Astrocyte (in vitro differentiated cells and primary cell): ENCODE results near the gene DDR2. TPM values are rescaled to one million over a fixed set of nuclear protein-coding genes. Genes with fewer than 3 reads are reported as not detected.

Experiments
- DNase-seq: peaks from one replicate; pipeline ENCODE4 v3.0.0-alpha.2; 2010; ENCODE audit warnings: low read depth
- FAIRE-seq: peaks from 2 replicates; lab custom pipeline; 2011; peaks lifted over from hg19 to GRCh38; lab: Jason Lieb, UNC
- H2AFZ ChIP-seq: 2 replicates; pipeline ENCODE4 v1.6.0; 2012; ENCODE audit warnings: low read depth, low read length, inconsistent platforms
- H3K27ac ChIP-seq: 2 replicates; pipeline ENCODE4 v1.5.1; 2011; ENCODE audit warnings: low read depth, low read length, inconsistent platforms
- H3K27me3 ChIP-seq: 2 replicates; pipeline ENCODE4 v1.6.0; 2011; ENCODE audit warnings: low read length, inconsistent platforms; ENCODE audit not compliant: insufficient read depth
- H3K36me3 ChIP-seq: 2 replicates; pipeline ENCODE4 v1.5.1; 2011; ENCODE audit warnings: low read length, inconsistent platforms; ENCODE audit not compliant: insufficient read depth
- H3K4me1 ChIP-seq: 2 replicates; pipeline ENCODE4 v1.5.1; 2011; ENCODE audit warnings: low read length, inconsistent platforms; ENCODE audit not compliant: insufficient read depth
- H3K4me2 ChIP-seq: 2 replicates; pipeline ENCODE4 v1.6.0; 2012; ENCODE audit warnings: low read length, inconsistent platforms
- H3K4me3 ChIP-seq: 2 replicates; pipeline ENCODE4 v1.5.1; 2011; ENCODE audit warnings: low read depth, mild to moderate bottlenecking, low read length, inconsistent platforms; ENCODE audit not compliant: insufficient read depth
- H3K79me2 ChIP-seq: 2 replicates; pipeline ENCODE4 v1.6.0; 2012; ENCODE audit warnings: mild to moderate bottlenecking, low read length, inconsistent platforms; ENCODE audit not compliant: insufficient read depth
- H3K9ac ChIP-seq: 2 replicates; pipeline ENCODE4 v1.6.0; 2012; ENCODE audit warnings: mild to moderate bottlenecking, low read length, inconsistent platforms
- H3K9me3 ChIP-seq: 2 replicates; pipeline ENCODE4 v1.5.1; 2012; ENCODE audit warnings: low read depth, mild to moderate bottlenecking, low read length, inconsistent platforms; ENCODE audit not compliant: insufficient read depth
- H4K20me1 ChIP-seq: 2 replicates; pipeline ENCODE4 v1.6.0; 2012; ENCODE audit warnings: low read length, inconsistent platforms; ENCODE audit not compliant: insufficient read depth
- H3K27ac Mint-ChIP-seq: one replicate; pipeline ENCODE4 v1.8.0; 2021; ENCODE audit warnings: mild to moderate bottlenecking, mixed read lengths; ENCODE audit not compliant: unreplicated experiment
- H3K27me3 Mint-ChIP-seq: one replicate; pipeline ENCODE4 v1.8.0; 2021; ENCODE audit warnings: low read depth, mixed read lengths; ENCODE audit not compliant: unreplicated experiment
- H3K36me3 Mint-ChIP-seq: one replicate; pipeline ENCODE4 v1.8.0; 2021; ENCODE audit warnings: low read depth, mixed read lengths; ENCODE audit not compliant: unreplicated experiment
- H3K4me1 Mint-ChIP-seq: one replicate; pipeline ENCODE4 v1.8.0; 2021; ENCODE audit warnings: low read depth, mixed read lengths; ENCODE audit not compliant: unreplicated experiment
- H3K4me3 Mint-ChIP-seq: one replicate; pipeline ENCODE4 v1.8.0; 2021; ENCODE audit warnings: mild to moderate bottlenecking, moderate library complexity, mixed read lengths; ENCODE audit not compliant: unreplicated experiment
- H3K9me3 Mint-ChIP-seq: one replicate; pipeline ENCODE4 v1.8.0; 2021; ENCODE audit warnings: mild to moderate bottlenecking, mixed read lengths; ENCODE audit not compliant: unreplicated experiment
- CTCF ChIP-seq: IDR thresholded peaks from 2 replicates; pipeline ENCODE4 v1.5.1; 2011; ENCODE audit warnings: low read depth, mild to moderate bottlenecking, inconsistent platforms, low read length, moderate library complexity; ENCODE audit not compliant: insufficient read depth
- EZH2 ChIP-seq: IDR thresholded peaks from 2 replicates; pipeline ENCODE4 v1.6.1; 2012; ENCODE audit warnings: mild to moderate bottlenecking, low read length, inconsistent platforms; ENCODE audit not compliant: insufficient read depth
- total RNA-seq: library from RNA; stranded (reverse); gene quantifications from 2 replicates; pipeline ENCODE4 v1.2.1, GENCODE V29; 2021

Gene DDR2
- total RNA-seq, 1 donor from 2014 or later, result 15.3 TPM

- H3K4me1 ChIP-seq, result peaks cover 10% of the 10 kb centered on the region
- no peaks in the 10 kb centered on the region for H3K36me3 ChIP-seq
- H2AFZ ChIP-seq, result no peak overlapping the region
- no peaks in the 10 kb centered on the region for H3K79me2 ChIP-seq
- no peak overlapping the region for H3K4me3 ChIP-seq
- no peaks in the 10 kb centered on the region for H3K9me3 Mint-ChIP-seq
- H3K9ac ChIP-seq, result no peak overlapping the region
- DNase-seq (peak; percentile 48), FAIRE-seq (no peak)
- H3K9me3 ChIP-seq, result no peaks in the 10 kb centered on the region
- H3K36me3 Mint-ChIP-seq, result no peaks in the 10 kb centered on the region
- H3K4me1 Mint-ChIP-seq, result peaks cover under 1% of the 10 kb centered on the region
- no peak overlapping the region for H3K4me2 ChIP-seq
- H3K27me3 ChIP-seq, result no peaks in the 10 kb centered on the region
- H3K27me3 Mint-ChIP-seq, result peaks cover 2% of the 10 kb centered on the region
- peaks cover 32% of the 10 kb centered on the region for H4K20me1 ChIP-seq
- H3K27ac Mint-ChIP-seq, result no peak overlapping the region
- H3K4me3 Mint-ChIP-seq, result no peak overlapping the region
- no peak overlapping the region for H3K27ac ChIP-seq
- TF ChIP-seq EZH2 (no peak), CTCF (no peak)
Measured at GRCh38 chr1:162710780-162711465, 78.7 kb downstream of the DDR2 start.

DNA sequence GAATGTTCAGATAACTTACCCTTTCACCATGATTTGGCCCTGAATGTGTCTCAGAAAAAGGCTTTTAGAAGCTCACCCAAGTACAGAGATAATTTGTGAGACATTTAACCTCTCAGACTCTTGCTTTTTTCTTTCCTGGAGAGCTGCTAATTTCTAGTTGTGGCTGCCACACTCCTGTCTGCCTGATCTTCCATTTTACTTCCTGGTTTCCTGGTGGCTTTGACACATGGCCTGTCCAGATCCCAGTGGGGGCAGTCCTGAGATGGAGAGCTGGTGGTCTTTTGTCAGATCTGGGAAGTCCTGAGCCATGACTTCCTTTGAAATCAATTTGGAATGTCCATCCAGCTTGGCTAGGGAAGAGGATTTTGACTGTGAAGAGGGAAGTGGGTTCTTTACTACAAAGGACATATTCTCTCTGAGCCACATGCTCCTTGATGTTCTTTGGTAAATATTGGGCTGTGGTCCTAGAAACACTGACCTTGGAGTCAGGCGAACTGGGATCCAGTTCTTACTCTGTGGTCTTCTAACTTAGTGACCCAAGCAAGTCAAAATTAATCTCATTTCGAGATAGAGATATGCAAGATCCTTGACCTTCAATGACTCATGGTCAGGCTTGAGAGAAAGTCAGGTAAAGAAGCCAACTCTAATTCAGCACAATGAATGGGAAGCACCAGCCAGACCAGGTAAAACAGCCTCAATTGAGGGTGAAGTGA is 80.2 kb downstream of the DDR2 start:
- Histone ChIP-seq H3K79me2 (peaks cover 3% of the 10 kb centered on the region), H3K4me2 (no peak overlapping the region), H3K4me3 (no peak overlapping the region), H2AFZ (no peak overlapping the region), H3K9me3 (no peaks in the 10 kb centered on the region), H3K27me3 (no peaks in the 10 kb centered on the region), H3K36me3 (no peaks in the 10 kb centered on the region), H3K9ac (no peak overlapping the region), H4K20me1 (peaks cover 25% of the 10 kb centered on the region), H3K4me1 (peaks cover 10% of the 10 kb centered on the region), H3K27ac (no peak overlapping the region)
- no peaks in the 10 kb centered on the region for H3K36me3 Mint-ChIP-seq
- FAIRE-seq (no peak), DNase-seq (no peak)
- no peak for TF ChIP-seq EZH2
- no peak for TF ChIP-seq CTCF
- H3K9me3 Mint-ChIP-seq, result no peaks in the 10 kb centered on the region
- H3K4me1 Mint-ChIP-seq, result peaks cover 4% of the 10 kb centered on the region
- H3K27me3 Mint-ChIP-seq, result peaks cover 2% of the 10 kb centered on the region
- no peak overlapping the region for H3K4me3 Mint-ChIP-seq
- H3K27ac Mint-ChIP-seq, result no peak overlapping the region

- DNase-seq, result no peak
- Histone ChIP-seq H3K4me1 (no peaks in the 10 kb centered on the region), H3K27ac (no peak overlapping the region), H3K4me3 (no peak overlapping the region), H2AFZ (no peak overlapping the region), H3K79me2 (peaks cover 3% of the 10 kb centered on the region), H3K36me3 (peaks cover 2% of the 10 kb centered on the region), H3K4me2 (no peak overlapping the region), H3K27me3 (no peaks in the 10 kb centered on the region), H3K9me3 (no peaks in the 10 kb centered on the region), H4K20me1 (peaks cover 11% of the 10 kb centered on the region), H3K9ac (no peak overlapping the region)
- FAIRE-seq, result no peak
- H3K4me1 Mint-ChIP-seq, result peaks cover 4% of the 10 kb centered on the region
- TF ChIP-seq CTCF (no peak), EZH2 (no peak)
- no peaks in the 10 kb centered on the region for H3K36me3 Mint-ChIP-seq
- H3K27ac Mint-ChIP-seq, result no peak overlapping the region
- H3K9me3 Mint-ChIP-seq, result no peaks in the 10 kb centered on the region
- no peak overlapping the region for H3K4me3 Mint-ChIP-seq
- H3K27me3 Mint-ChIP-seq, result peaks cover 2% of the 10 kb centered on the region
Measured at GRCh38 chr1:162716123-162716522, 83.9 kb downstream of the DDR2 start.
